ENCODE measurements around the gene DNAH3.

- no peak for TF ChIP-seq SP1 (IDR thresholded peaks at IDR 0.05; ENCODE audit: low read depth)
- no peak for TF ChIP-seq CTCF (IDR thresholded peaks at IDR 0.05 in 2 of 3, conservative IDR thresholded peaks at IDR 0.05 in 1 of 3; ENCODE audit: borderline replicate concordance in 1 of 3, insufficient read depth in 1 of 3, low read depth in 2 of 3, low read length in 2 of 3)
- no peak for TF ChIP-seq RAD21 (IDR thresholded peaks at IDR 0.05; ENCODE audit: low read depth)
- no peak for TF ChIP-seq POLR2A (IDR thresholded peaks at IDR 0.05; ENCODE audit: borderline replicate concordance, extremely low read depth, insufficient read depth, insufficient read length)
- no peak for TF ChIP-seq YY1 (IDR thresholded peaks at IDR 0.05; ENCODE audit: extremely low read depth, insufficient replicate concordance, low read depth, low read length)
- no peak for TF ChIP-seq SRF (IDR thresholded peaks at IDR 0.05; ENCODE audit: low read depth)
Observed at GRCh38 chr16:21120976-21121520, 29.6 kb downstream of the DNAH3 start.
